SH-SY5Y (cell line): ENCODE results near the gene NBL1.

Source experiments
- GATA2 ChIP-seq: IDR thresholded peaks from 2 replicates; pipeline ENCODE4 v1.6.1; 2011; ENCODE audit warnings: mild to moderate bottlenecking, low read depth, low read length
- GATA3 ChIP-seq: IDR thresholded peaks from 2 replicates; pipeline ENCODE4 v1.6.1; 2011; ENCODE audit warnings: low read depth, mild to moderate bottlenecking, low read length, moderate library complexity

DNA sequence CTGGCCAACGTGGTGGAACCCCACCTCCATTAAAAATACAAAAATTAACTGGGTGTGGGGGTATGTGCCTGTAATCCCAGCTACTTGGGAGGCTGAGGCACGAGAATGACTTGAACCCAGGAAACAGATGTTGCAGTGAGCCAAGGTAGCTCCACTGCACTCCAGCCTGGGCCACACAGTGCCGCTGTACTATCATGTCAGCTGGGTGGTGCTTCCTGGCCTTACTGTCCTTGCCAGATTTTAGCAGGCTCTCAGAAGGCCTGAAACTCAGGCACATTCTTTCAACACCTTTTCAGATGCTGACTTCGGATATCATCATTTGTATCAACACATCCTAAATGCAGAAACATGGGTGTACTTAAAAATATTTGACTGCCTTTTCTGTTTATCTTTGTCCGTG, 31.6 kb upstream of the NBL1 start:
- TF ChIP-seq GATA3 (no peak), GATA2 (no peak)
